Loucy (cell line): Measurements from ENCODE around the gene FBXL14.
"Not testable (repeated sequence)": the region's sequence is repeated elsewhere in the genome, so short reads cannot be mapped to it uniquely, and the experiment has no call there.

Experiments used
- H2AFZ ChIP-seq: fragments of 200-600 bp; sonication (generic); 2 replicates; pipeline ENCODE4 v1.6.0; 2016; ENCODE audit warnings: antibody characterized with exemption, mild to moderate bottlenecking, low read length, moderate library complexity
- H3F3A ChIP-seq: fragments of 200-600 bp; 2 replicates; pipeline ENCODE4 v1.6.0; 2016; ENCODE audit warnings: antibody characterized with exemption, low read depth, mild to moderate bottlenecking
- H3K27me3 ChIP-seq: fragments of 200-600 bp; sonication (generic); 2 replicates; pipeline ENCODE4 v1.6.1; 2014; ENCODE audit warnings: low read length, mild to moderate bottlenecking; ENCODE audit not compliant: insufficient read depth, poor library complexity, severe bottlenecking
- H3K36me3 ChIP-seq: fragments of 200-600 bp; sonication (generic); 2 replicates; pipeline ENCODE4 v1.6.1; 2016; ENCODE audit warnings: low read length; ENCODE audit not compliant: insufficient read depth
- H3K4me1 ChIP-seq: fragments of 200-600 bp; sonication (generic); 2 replicates; pipeline ENCODE4 v1.5.1; 2014; ENCODE audit warnings: low read length, mild to moderate bottlenecking; ENCODE audit not compliant: insufficient read depth, poor library complexity, severe bottlenecking
- H3K4me2 ChIP-seq: fragments of 200-600 bp; sonication (generic); 2 replicates; pipeline ENCODE4 v1.6.0; 2014; ENCODE audit warnings: antibody characterized with exemption, low read length, low read depth, mild to moderate bottlenecking; ENCODE audit not compliant: poor library complexity, severe bottlenecking
- H3K4me3 ChIP-seq: fragments of 200-600 bp; sonication (generic); 2 replicates; pipeline ENCODE4 v1.5.1; 2014; ENCODE audit warnings: low read length, mild to moderate bottlenecking, mixed read lengths; ENCODE audit not compliant: poor library complexity, severe bottlenecking
- H3K79me2 ChIP-seq: fragments of 200-600 bp; sonication (generic); 2 replicates; pipeline ENCODE4 v1.6.1; 2014; ENCODE audit warnings: low read length; ENCODE audit not compliant: insufficient read depth
- H3K9ac ChIP-seq: fragments of 200-600 bp; sonication (generic); 2 replicates; pipeline ENCODE4 v1.6.0; 2014; ENCODE audit warnings: mild to moderate bottlenecking, low read depth, low read length, moderate library complexity; ENCODE audit not compliant: poor library complexity, severe bottlenecking
- H3K9me2 ChIP-seq: fragments of 200-600 bp; sonication (generic); replicated peaks from 2 replicates; pipeline ENCODE4 v1.6.1; 2016; ENCODE audit warnings: low read depth, low read length, mixed read lengths
- H3K9me3 ChIP-seq: fragments of 200-600 bp; sonication (generic); 2 replicates; pipeline ENCODE4 v1.6.1; 2014; ENCODE audit warnings: mild to moderate bottlenecking, antibody characterized with exemption, low read length, low read depth; ENCODE audit not compliant: insufficient read depth
- H4K20me1 ChIP-seq: fragments of 200-600 bp; sonication (generic); 2 replicates; pipeline ENCODE4 v1.6.0; 2014; ENCODE audit warnings: antibody characterized with exemption, low read length, mild to moderate bottlenecking; ENCODE audit not compliant: insufficient read depth, poor library complexity, severe bottlenecking
- EZH2phosphoT487 ChIP-seq: fragments of 200-600 bp; IDR thresholded peaks from 2 replicates; pipeline ENCODE4 v1.6.1; 2018; ENCODE audit warnings: antibody characterized with exemption, mild to moderate bottlenecking, moderate library complexity, borderline replicate concordance
- TF ChIP-seq, protein P1 (sequence below): fragments of 200-600 bp; sonication (generic); conservative IDR thresholded peaks from 2 replicates; pipeline ENCODE4 v1.5.1; 2014; ENCODE audit warnings: mild to moderate bottlenecking, antibody characterized with exemption, low read length

The FBXL14 gene

DNA sequence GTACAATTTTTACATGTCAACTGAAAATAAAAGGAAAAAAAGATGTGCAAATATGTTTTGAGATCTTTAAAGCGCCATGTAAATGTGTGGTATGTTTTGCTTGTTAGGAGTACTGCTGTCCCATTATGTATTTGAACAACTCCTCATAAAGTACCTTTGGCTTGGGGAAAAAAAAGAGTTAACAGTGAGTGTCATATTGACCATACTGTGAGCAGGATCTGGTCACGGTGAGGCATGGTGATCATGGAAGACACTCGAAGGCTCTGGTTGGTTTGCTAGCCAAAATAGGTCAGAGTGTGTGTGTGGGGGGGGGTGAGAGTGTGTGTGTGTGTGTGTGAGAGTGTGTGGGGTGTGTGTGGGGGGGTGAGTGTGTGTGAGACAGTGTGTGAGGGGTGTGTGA is 10.1 kb upstream of the FBXL14 start:
- H3K27me3 ChIP-seq, result no peaks in the 10 kb centered on the region
- no peak overlapping the region for H3K4me3 ChIP-seq
- no peak for TF ChIP-seq EZH2phosphoT487
- TF ChIP-seq, protein P1, sequence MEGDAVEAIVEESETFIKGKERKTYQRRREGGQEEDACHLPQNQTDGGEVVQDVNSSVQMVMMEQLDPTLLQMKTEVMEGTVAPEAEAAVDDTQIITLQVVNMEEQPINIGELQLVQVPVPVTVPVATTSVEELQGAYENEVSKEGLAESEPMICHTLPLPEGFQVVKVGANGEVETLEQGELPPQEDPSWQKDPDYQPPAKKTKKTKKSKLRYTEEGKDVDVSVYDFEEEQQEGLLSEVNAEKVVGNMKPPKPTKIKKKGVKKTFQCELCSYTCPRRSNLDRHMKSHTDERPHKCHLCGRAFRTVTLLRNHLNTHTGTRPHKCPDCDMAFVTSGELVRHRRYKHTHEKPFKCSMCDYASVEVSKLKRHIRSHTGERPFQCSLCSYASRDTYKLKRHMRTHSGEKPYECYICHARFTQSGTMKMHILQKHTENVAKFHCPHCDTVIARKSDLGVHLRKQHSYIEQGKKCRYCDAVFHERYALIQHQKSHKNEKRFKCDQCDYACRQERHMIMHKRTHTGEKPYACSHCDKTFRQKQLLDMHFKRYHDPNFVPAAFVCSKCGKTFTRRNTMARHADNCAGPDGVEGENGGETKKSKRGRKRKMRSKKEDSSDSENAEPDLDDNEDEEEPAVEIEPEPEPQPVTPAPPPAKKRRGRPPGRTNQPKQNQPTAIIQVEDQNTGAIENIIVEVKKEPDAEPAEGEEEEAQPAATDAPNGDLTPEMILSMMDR, result no peak
- H3K79me2 ChIP-seq, result no peaks in the 10 kb centered on the region
- no peaks in the 10 kb centered on the region for H3F3A ChIP-seq
- no peak overlapping the region for H3K4me2 ChIP-seq
- H3K9me3 ChIP-seq, result no peaks in the 10 kb centered on the region
- H3K9me2 ChIP-seq, result no peaks in the 10 kb centered on the region
- no peak overlapping the region for H2AFZ ChIP-seq
- H4K20me1 ChIP-seq, result no peaks in the 10 kb centered on the region
- H3K9ac ChIP-seq, result no peak overlapping the region
- peaks cover 26% of the 10 kb centered on the region for H3K4me1 ChIP-seq
- no peaks in the 10 kb centered on the region for H3K36me3 ChIP-seq

DNA sequence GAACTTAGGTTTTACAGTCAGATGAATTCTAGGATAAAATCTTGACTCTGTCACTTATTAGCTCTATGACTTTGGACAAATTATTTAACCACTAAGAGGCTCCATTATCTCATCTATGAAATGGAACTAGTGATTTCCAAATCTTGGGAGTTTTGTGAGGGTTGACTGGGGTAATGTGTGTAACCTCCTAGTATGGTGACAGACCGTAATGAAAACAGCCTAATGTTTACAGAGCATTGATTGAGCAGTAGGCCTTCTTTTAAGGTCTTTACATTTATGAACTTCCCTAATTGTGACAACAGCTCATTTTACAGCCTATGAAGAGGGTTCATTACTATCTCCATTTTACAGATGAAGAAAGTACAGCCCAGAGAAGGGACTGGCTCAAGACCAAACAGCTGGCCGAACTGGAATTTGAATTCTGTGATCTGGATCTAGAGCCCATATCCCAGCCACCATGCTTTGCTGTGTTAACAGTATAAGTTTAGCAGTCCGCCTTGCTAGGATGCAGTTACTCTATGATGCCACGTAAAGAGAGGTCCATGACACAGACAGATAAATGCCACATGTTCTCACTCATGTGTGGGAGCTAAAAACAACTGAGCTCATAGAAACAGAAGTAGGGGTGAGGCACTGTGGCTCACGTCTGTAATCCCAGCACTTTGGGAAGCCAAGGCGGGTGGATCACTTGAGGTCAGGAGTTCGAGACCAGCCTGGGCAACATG is 9.1 kb upstream of the FBXL14 start:
- Histone ChIP-seq H3K4me1 (peaks cover 22% of the 10 kb centered on the region), H2AFZ (no peak overlapping the region), H3K36me3 (no peaks in the 10 kb centered on the region), H3K9me3 (no peaks in the 10 kb centered on the region), H3K9ac (no peak overlapping the region), H3F3A (no peaks in the 10 kb centered on the region), H3K79me2 (no peaks in the 10 kb centered on the region), H4K20me1 (no peaks in the 10 kb centered on the region), H3K4me3 (no peak overlapping the region), H3K9me2 (no peaks in the 10 kb centered on the region), H3K27me3 (no peaks in the 10 kb centered on the region), H3K4me2 (no peak overlapping the region)
- TF ChIP-seq EZH2phosphoT487, result no peak
- TF ChIP-seq, protein P1, result no peak

GRCh38 chr12:1602706-1603105 is 8.3 kb upstream of the FBXL14 start:
- not testable (repeated sequence) for H3K9me3 ChIP-seq, H3K9me2 ChIP-seq, H3K79me2 ChIP-seq, H3K36me3 ChIP-seq, H3K9ac ChIP-seq, H2AFZ ChIP-seq, H3F3A ChIP-seq, H3K4me3 ChIP-seq, H4K20me1 ChIP-seq, H3K27me3 ChIP-seq
- Histone ChIP-seq H3K4me2 (peak overlapping the region; percentile 79), H3K4me1 (peaks cover 15% of the 10 kb centered on the region)

DNA sequence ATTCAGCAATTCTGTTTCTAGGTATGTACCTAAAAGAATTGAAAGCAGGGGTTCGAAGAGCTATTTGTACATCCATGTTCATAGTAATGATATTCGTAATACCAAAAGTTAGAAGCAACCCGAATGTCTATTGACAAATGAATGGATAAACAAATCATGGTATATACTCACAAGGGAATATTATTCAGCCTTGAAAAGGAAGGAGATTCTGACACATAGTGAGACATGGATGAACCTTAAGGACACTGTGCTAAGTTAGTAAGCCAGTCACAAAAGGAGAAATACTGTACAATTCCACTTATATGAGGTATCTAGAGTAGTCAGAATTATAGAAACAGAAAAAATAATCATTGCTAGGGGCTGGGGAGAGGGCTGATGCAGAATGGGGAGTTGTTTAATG is 4.4 kb upstream of the FBXL14 start:
- peaks cover 2% of the 10 kb centered on the region for H3K79me2 ChIP-seq
- no peak overlapping the region for H3K9ac ChIP-seq
- H3K27me3 ChIP-seq, result no peaks in the 10 kb centered on the region
- no peaks in the 10 kb centered on the region for H3F3A ChIP-seq
- H3K4me2 ChIP-seq, result no peak overlapping the region
- H4K20me1 ChIP-seq, result peaks cover under 1% of the 10 kb centered on the region
- H3K9me3 ChIP-seq, result no peaks in the 10 kb centered on the region
- no peaks in the 10 kb centered on the region for H3K9me2 ChIP-seq
- H3K4me3 ChIP-seq, result no peak overlapping the region
- no peaks in the 10 kb centered on the region for H3K36me3 ChIP-seq
- H2AFZ ChIP-seq, result no peak overlapping the region
- TF ChIP-seq, protein P1, result no peak
- no peak for TF ChIP-seq EZH2phosphoT487
- peaks cover 28% of the 10 kb centered on the region for H3K4me1 ChIP-seq
